Thoracic aorta (tissue), 2 donors: ENCODE measurements around the gene PML. TPM values are rescaled to one million over a fixed set of nuclear protein-coding genes. Genes with fewer than 3 reads are reported as not detected.
"Not testable (repeated sequence)": the region's sequence is repeated elsewhere in the genome, so short reads cannot be mapped to it uniquely, and the experiment has no call there.

Source experiments
- ATAC-seq: fragments of 150-250 bp; one replicate; pipeline ENCODE4 v1.8.0; 2017; ENCODE audit warnings: low read depth; ENCODE audit not compliant: insufficient number of reproducible peaks, low FRiP score
- DNase-seq: peaks from one replicate; pipeline ENCODE4 v3.0.0-alpha.2; 2020; ENCODE audit warnings: low spot score
- H3K27ac ChIP-seq, 2 donors: fragments of 200-600 bp; sonication (generic); 1 replicate in 1 of 2; 2 replicates in 1 of 2; pipeline ENCODE4 v1.5.1; 2016; ENCODE audit warnings: mild to moderate bottlenecking in 2 of 2, moderate library complexity in 2 of 2
- H3K27me3 ChIP-seq: fragments of 200-600 bp; sonication (generic); replicated peaks from 2 replicates; pipeline ENCODE4 v1.6.0; 2016; ENCODE audit warnings: mild to moderate bottlenecking; ENCODE audit not compliant: insufficient read depth
- H3K36me3 ChIP-seq: fragments of 200-600 bp; sonication (generic); one replicate; pipeline ENCODE4 v1.5.1; 2016
- H3K4me1 ChIP-seq, 2 donors: fragments of 200-600 bp; sonication (generic); 1 replicate in 1 of 2; 2 replicates in 1 of 2; pipeline versions ENCODE4 v1.5.1 to v1.6.0; 2016; ENCODE audit warnings: low read depth in 2 of 2, mild to moderate bottlenecking in 1 of 2; ENCODE audit not compliant: control insufficient read depth in 1 of 2
- H3K4me3 ChIP-seq: fragments of 200-600 bp; sonication (generic); 2 replicates; pipeline ENCODE4 v1.5.1; 2016; ENCODE audit warnings: mild to moderate bottlenecking
- H3K9me3 ChIP-seq: fragments of 200-600 bp; sonication (generic); 2 replicates; pipeline ENCODE4 v1.5.1; 2016
- total RNA-seq, 2 donors: library from RNA; depleted of rRNA; stranded (reverse); fragments of >200 nt; gene quantifications; one replicate each; pipeline versions ENCODE4 v1.1.0 to v1.2.3, GENCODE V29; 2016
- TF ChIP-seq, protein P1 (sequence below): fragments of 200-600 bp; sonication (generic); IDR thresholded peaks from one replicate; pipeline ENCODE4 v1.5.1; 2019; ENCODE audit warnings: antibody characterized with exemption

PML gene
- total RNA-seq, 2 donors from 2014 or later, result 77.2 to 138 TPM

DNA sequence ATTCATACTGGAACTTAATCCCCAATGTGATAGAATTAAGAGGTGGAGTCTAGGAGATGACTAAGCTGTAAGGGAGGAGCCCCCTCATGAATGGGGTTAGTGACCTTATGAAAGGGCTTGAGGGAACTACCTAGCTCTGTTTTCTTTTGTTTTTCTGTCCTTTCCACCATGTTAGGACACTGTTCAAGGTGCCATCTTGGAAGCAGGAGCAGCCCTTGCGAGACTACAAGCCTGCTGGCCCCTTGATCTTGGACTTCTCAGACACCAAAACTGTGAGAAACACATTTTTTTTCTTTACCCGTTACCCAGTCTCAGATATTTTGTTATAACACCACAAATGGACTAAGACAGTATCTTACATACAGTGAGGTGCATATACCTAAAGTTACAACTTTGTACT, 61.3 kb downstream of the PML start:
- TF ChIP-seq, protein P1, sequence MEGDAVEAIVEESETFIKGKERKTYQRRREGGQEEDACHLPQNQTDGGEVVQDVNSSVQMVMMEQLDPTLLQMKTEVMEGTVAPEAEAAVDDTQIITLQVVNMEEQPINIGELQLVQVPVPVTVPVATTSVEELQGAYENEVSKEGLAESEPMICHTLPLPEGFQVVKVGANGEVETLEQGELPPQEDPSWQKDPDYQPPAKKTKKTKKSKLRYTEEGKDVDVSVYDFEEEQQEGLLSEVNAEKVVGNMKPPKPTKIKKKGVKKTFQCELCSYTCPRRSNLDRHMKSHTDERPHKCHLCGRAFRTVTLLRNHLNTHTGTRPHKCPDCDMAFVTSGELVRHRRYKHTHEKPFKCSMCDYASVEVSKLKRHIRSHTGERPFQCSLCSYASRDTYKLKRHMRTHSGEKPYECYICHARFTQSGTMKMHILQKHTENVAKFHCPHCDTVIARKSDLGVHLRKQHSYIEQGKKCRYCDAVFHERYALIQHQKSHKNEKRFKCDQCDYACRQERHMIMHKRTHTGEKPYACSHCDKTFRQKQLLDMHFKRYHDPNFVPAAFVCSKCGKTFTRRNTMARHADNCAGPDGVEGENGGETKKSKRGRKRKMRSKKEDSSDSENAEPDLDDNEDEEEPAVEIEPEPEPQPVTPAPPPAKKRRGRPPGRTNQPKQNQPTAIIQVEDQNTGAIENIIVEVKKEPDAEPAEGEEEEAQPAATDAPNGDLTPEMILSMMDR, result no peak
- no peak for DNase-seq
- Histone ChIP-seq H3K27me3 (no peaks in the 10 kb centered on the region), H3K9me3 (no peaks in the 10 kb centered on the region), H3K4me3 (no peak overlapping the region), H3K27ac (no peak overlapping the region), H3K4me1 (peaks cover 18 to 31% of the 10 kb centered on the region in 2 donors), H3K36me3 (no peaks in the 10 kb centered on the region)
- ATAC-seq, result no peak

- not testable (repeated sequence) for H3K4me3 ChIP-seq, H3K27ac ChIP-seq, ATAC-seq, DNase-seq, H3K27me3 ChIP-seq, H3K9me3 ChIP-seq, H3K36me3 ChIP-seq
- peaks cover 17 to 26% of the 10 kb centered on the region in 2 donors for H3K4me1 ChIP-seq
These were observed 61.8 kb downstream of the PML start for GRCh38 chr15:74056330-74056729.

DNA sequence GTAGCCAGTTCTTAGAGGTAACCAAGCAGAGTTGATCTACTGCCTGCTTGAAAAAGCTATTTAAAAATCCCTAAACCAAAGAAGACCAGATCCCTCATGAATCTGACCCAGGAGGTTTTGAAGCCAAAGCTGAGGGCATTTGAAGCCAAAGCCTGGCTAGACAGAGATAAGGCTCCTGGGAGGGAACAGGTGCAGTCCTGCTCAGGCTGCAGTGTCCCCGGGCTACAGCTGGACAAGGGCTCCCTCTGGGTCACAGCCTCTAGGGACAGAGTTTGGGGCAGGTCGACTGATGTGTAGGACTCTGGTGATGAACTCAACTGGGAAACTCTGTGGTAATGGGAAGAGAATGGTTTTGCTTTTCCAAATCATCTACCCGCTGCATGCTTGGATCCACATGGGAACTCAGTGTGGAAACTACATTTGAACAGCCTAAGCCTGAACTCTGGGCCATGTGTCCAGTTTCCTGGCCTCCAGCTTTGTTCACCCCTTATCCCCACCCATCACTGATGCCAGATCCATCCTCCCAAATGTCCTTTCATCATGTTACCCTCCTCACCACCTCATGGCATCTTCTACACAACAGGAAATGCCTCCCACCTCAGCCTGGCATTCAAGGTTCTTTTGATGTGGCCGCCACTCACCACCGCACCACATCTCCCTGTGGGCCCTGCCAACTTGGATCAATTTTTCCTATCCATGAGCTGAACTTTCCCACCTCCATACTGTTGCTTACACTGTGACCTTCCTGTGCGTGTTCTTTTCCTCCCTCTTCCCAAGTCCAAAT, 64.7 kb downstream of the PML start:
- H3K36me3 ChIP-seq, H3K4me3 ChIP-seq, H3K9me3 ChIP-seq, ATAC-seq, DNase-seq, H3K27me3 ChIP-seq, H3K4me1 ChIP-seq, H3K27ac ChIP-seq: not testable (repeated sequence)

DNA sequence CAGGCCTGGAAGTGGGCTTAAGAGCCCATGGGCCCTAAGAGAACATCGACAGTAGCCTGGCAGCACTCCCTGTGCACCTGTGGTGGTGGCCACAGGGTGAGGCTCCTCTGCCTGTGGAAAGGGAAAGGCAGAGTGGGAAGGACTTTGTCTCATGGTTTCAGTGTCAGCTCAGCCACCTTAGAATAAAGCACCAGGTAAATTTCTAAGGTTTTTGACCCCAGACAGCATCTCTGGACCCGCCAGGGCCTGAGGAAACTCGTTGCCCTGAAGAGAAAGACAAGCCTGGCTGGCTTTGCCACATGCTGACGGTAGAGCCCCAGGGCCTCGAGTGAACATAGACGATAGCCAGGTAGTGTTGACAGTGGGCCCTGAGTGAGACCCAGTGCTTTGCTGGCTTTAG, 65.7 kb downstream of the PML start:
- Histone ChIP-seq H3K9me3 (no peaks in the 10 kb centered on the region), H3K4me1 (no peaks in the 10 kb centered on the region), H3K4me3 (no peak overlapping the region), H3K36me3 (no peaks in the 10 kb centered on the region), H3K27ac (no peak overlapping the region), H3K27me3 (no peaks in the 10 kb centered on the region)
- no peak for ATAC-seq
- no peak for DNase-seq
- TF ChIP-seq, protein P1, result no peak

GRCh38 chr15:74062236-74062635, 67.7 kb downstream of the PML start:
- no peaks in the 10 kb centered on the region for H3K9me3 ChIP-seq
- no peaks in the 10 kb centered on the region for H3K27me3 ChIP-seq
- no peak overlapping the region for H3K4me3 ChIP-seq
- no peak overlapping the region for H3K27ac ChIP-seq
- no peak for ATAC-seq
- no peaks in the 10 kb centered on the region for H3K4me1 ChIP-seq
- no peaks in the 10 kb centered on the region for H3K36me3 ChIP-seq
- no peak for DNase-seq
- TF ChIP-seq, protein P1, result no peak

DNA sequence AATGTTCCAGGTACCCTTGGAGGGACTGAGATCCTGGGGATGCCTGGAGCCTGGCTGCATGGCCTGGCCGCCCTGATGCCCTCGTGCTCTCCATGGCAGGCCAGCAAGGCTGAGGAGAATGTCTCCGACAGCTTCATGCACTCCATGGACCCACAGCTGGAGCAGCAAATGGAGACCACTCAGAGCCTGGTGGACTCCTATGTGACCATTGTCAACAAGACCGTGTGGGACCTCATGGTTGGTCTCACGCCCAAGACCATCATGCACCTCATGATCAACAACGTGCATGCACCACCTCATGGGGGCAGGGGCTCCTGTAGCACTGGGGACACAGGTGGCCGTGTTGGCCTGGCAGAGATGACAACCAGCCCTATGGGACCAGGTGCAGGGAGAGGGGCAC, 68.2 kb downstream of the PML start:
- Histone ChIP-seq H3K4me1 (no peaks in the 10 kb centered on the region), H3K27ac (no peak overlapping the region), H3K9me3 (no peaks in the 10 kb centered on the region), H3K36me3 (no peaks in the 10 kb centered on the region), H3K27me3 (no peaks in the 10 kb centered on the region), H3K4me3 (no peak overlapping the region)
- DNase-seq (no peak), ATAC-seq (no peak)
- TF ChIP-seq, protein P1, result no peak

- not testable (repeated sequence) for H3K27me3 ChIP-seq, ATAC-seq, H3K4me1 ChIP-seq, H3K27ac ChIP-seq, H3K36me3 ChIP-seq, H3K4me3 ChIP-seq, H3K9me3 ChIP-seq, DNase-seq
These were observed 69.1 kb downstream of the PML start for GRCh38 chr15:74063425-74064146.

- H3K36me3 ChIP-seq, ATAC-seq, DNase-seq, H3K4me3 ChIP-seq, H3K27ac ChIP-seq, H3K27me3 ChIP-seq, H3K9me3 ChIP-seq, H3K4me1 ChIP-seq: not testable (repeated sequence)
These were observed 69.7 kb downstream of the PML start for GRCh38 chr15:74064183-74064582.

DNA sequence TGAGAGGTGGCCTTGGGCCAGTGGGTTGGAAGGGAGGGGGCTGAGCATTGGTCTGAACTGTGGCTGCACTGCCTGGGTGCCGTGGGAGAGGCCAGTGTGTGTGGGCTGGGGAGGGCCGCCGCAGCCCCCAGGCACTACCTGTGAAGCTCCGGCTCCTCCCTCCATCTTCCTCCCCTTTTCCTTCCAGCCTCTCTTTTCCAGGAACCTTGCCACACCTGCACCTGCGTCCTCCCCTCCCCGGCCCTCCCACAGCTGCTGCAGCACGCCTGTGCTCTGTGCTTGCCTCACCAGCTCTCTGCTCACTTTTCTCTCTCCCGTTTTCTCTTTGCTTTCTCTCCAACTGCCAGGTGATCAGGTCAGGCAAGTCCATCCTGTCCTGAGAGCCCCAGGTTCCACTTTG, 70.3 kb downstream of the PML start:
- not testable (repeated sequence) for H3K27me3 ChIP-seq, H3K9me3 ChIP-seq, H3K4me3 ChIP-seq, ATAC-seq, H3K4me1 ChIP-seq, H3K36me3 ChIP-seq, H3K27ac ChIP-seq, DNase-seq
